HCT116 (cell line): Measurements from ENCODE around the gene NR2E3. TPM values are rescaled to one million over a fixed set of nuclear protein-coding genes. Genes with fewer than 3 reads are reported as not detected.

Source experiments
- ATAC-seq: fragments of 200-7000 bp; cut with Tn5 transposase; 2 replicates; pipeline ENCODE4 v1.9.1; 2020; ENCODE audit warnings: mild to moderate bottlenecking, moderate library complexity
- BruUV-seq: library from RNA; stranded (reverse); fragments of 400-500 nt; replicated peaks from 2 replicates; lab custom pipeline; 2021; lab: Mats Ljungman, UMichigan
- CTCF ChIA-PET: fragments of 300-600 bp; sonication (Branson Sonifier 250); formaldehyde crosslinking; loops from one replicate; lab custom pipeline; 2021; ENCODE audit warnings: antibody characterized with exemption; lab: Charles Lee
- POLR2A ChIA-PET: fragments of 300-600, 350-600 bp; sonication (Branson Sonifier 250); formaldehyde crosslinking; loops from one replicate; lab custom pipeline; 2021; ENCODE audit warnings: antibody characterized with exemption; lab: Charles Lee
- RAD21 ChIA-PET, 2 experiments: fragments of 300-600 bp; sonication (Branson Sonifier 250); formaldehyde crosslinking; loops; one replicate each; lab custom pipeline; 2023; ENCODE audit warnings: low total read pairs in 2 of 2; ENCODE audit not compliant: uncharacterized antibody in 2 of 2, unreplicated experiment in 2 of 2, low non-redundant PET in 1 of 2; lab: Charles Lee
- DNase-seq: peaks from one replicate; pipeline ENCODE4 v3.0.0-alpha.2; 2010; ENCODE audit warnings: low read depth, low spot score
- H2AFZ ChIP-seq: fragments of 200-600 bp; shearing (Covaris generic), sonication (generic); 2 replicates; pipeline ENCODE4 v1.6.1; 2017; ENCODE audit warnings: low read depth, mixed run types, mixed read lengths, antibody characterized with exemption, low read length; ENCODE audit not compliant: poor library complexity, severe bottlenecking
- H3K27ac ChIP-seq: 2 replicates; pipeline ENCODE4 v1.5.1; 2012; ENCODE audit warnings: low read depth, low read length
- H3K27me3 ChIP-seq: fragments of 200-600 bp; sonication (generic); 2 replicates; pipeline ENCODE4 v1.6.1; 2016; ENCODE audit warnings: mixed run types, low read length, mixed read lengths; ENCODE audit not compliant: insufficient read depth
- H3K36me3 ChIP-seq, 2 experiments: fragments of 200-500 bp in 1 of 2; fragments of 200-600 bp in 1 of 2; sonication (Bioruptor generic) in 1 of 2; sonication (generic) in 1 of 2; 2 replicates each; pipeline versions ENCODE4 v1.5.1 to v1.6.1; 2014 to 2016; ENCODE audit warnings: low read length in 2 of 2, inconsistent platforms in 1 of 2, mixed read lengths in 1 of 2, mixed run types in 1 of 2; ENCODE audit not compliant: insufficient read depth in 2 of 2, control insufficient read depth in 1 of 2
- H3K4me1 ChIP-seq, 2 experiments: fragments of 200-600 bp in 1 of 2; sonication (generic) in 1 of 2; 2 replicates each; pipeline versions ENCODE4 v1.5.1 to v1.6.1; 2012 to 2017; ENCODE audit warnings: low read length in 2 of 2, inconsistent platforms in 1 of 2, mild to moderate bottlenecking in 1 of 2, mixed read lengths in 1 of 2, mixed run types in 1 of 2, moderate library complexity in 1 of 2; ENCODE audit not compliant: insufficient read depth in 2 of 2, control insufficient read depth in 1 of 2
- H3K4me2 ChIP-seq: fragments of 200-600 bp; sonication (generic); 2 replicates; pipeline ENCODE4 v1.6.1; 2017; ENCODE audit warnings: mixed run types, low read length, mixed read lengths
- H3K4me3 ChIP-seq, 2 experiments: fragments of 200-600 bp in 1 of 2; sonication (generic) in 1 of 2; replicated peaks in 1 of 2; 2 replicates each; pipeline ENCODE4 v1.5.1; 2011 to 2016; ENCODE audit warnings: low read length in 2 of 2, control low read depth in 1 of 2, low read depth in 1 of 2, mild to moderate bottlenecking in 1 of 2, mixed read lengths in 1 of 2, mixed run types in 1 of 2
- H3K79me2 ChIP-seq: fragments of 200-600 bp; sonication (generic); 2 replicates; pipeline ENCODE4 v1.6.1; 2017; ENCODE audit warnings: mild to moderate bottlenecking, mixed run types, low read length, moderate library complexity, mixed read lengths; ENCODE audit not compliant: insufficient read depth
- H3K9ac ChIP-seq: fragments of 200-600 bp; sonication (generic); 2 replicates; pipeline ENCODE4 v1.6.1; 2016; ENCODE audit warnings: low read length, mixed read lengths
- H3K9me2 ChIP-seq: fragments of 200-600 bp; sonication (generic), shearing (Covaris generic); 2 replicates; pipeline ENCODE4 v1.6.1; 2017; ENCODE audit warnings: mixed run types, mild to moderate bottlenecking, moderate library complexity; ENCODE audit not compliant: insufficient read depth
- H3K9me3 ChIP-seq, 2 experiments: fragments of 200-500 bp in 1 of 2; fragments of 200-600 bp in 1 of 2; sonication (Bioruptor generic) in 1 of 2; sonication (generic) in 1 of 2; 2 replicates each; pipeline ENCODE4 v1.6.1; 2014 to 2017; ENCODE audit warnings: low read length in 2 of 2, mixed read lengths in 2 of 2, inconsistent platforms in 1 of 2, low read depth in 1 of 2, mild to moderate bottlenecking in 1 of 2, mixed run types in 1 of 2, moderate library complexity in 1 of 2; ENCODE audit not compliant: control insufficient read depth in 1 of 2, insufficient read depth in 1 of 2
- H4K20me1 ChIP-seq: fragments of 200-600 bp; sonication (generic), shearing (Covaris generic); 2 replicates; pipeline ENCODE4 v1.6.1; 2017; ENCODE audit warnings: mixed run types, mild to moderate bottlenecking, moderate library complexity; ENCODE audit not compliant: insufficient read depth
- CEBPB ChIP-seq: IDR thresholded peaks from 2 replicates; pipeline ENCODE4 v1.6.1; 2012; ENCODE audit warnings: low read depth
- EGR1 ChIP-seq: IDR thresholded peaks from 2 replicates; pipeline ENCODE4 v1.6.1; 2012; ENCODE audit warnings: low read depth
- ELF1 ChIP-seq: IDR thresholded peaks from 2 replicates; pipeline ENCODE4 v1.6.1; 2012; ENCODE audit warnings: low read depth, borderline replicate concordance
- FOSL1 ChIP-seq: IDR thresholded peaks from 2 replicates; pipeline ENCODE4 v1.6.1; 2012; ENCODE audit warnings: low read depth
- POLR2A ChIP-seq: IDR thresholded peaks from 2 replicates; pipeline ENCODE4 v1.7.0; 2011; ENCODE audit warnings: borderline replicate concordance; ENCODE audit not compliant: insufficient read depth, insufficient read length; ENCODE audit errors: extremely low read depth
- POLR2AphosphoS5 ChIP-seq: IDR thresholded peaks from 2 replicates; pipeline ENCODE4 v1.6.1; 2011; ENCODE audit warnings: mild to moderate bottlenecking, low read depth, low read length, moderate library complexity
- SIN3A ChIP-seq: IDR thresholded peaks from 2 replicates; pipeline ENCODE4 v1.6.1; 2012; ENCODE audit warnings: low read depth
- SP1 ChIP-seq: IDR thresholded peaks from 2 replicates; pipeline ENCODE4 v1.6.1; 2012; ENCODE audit warnings: low read depth
- TCF7L2 ChIP-seq: IDR thresholded peaks from 2 replicates; pipeline ENCODE4 v1.7.0; 2011; ENCODE audit warnings: borderline replicate concordance, inconsistent platforms; ENCODE audit not compliant: insufficient read depth, insufficient read length; ENCODE audit errors: extremely low read depth
- YY1 ChIP-seq: IDR thresholded peaks from 2 replicates; pipeline ENCODE4 v1.6.1; 2011; ENCODE audit warnings: low read length, low read depth, moderate library complexity, mild to moderate bottlenecking; ENCODE audit not compliant: insufficient replicate concordance; ENCODE audit errors: extremely low read depth
- ZNF274 ChIP-seq: fragments of 200-500 bp; sonication (Bioruptor generic); IDR thresholded peaks from 2 replicates; pipeline ENCODE4 v1.6.1; 2014; ENCODE audit warnings: mild to moderate bottlenecking, low read depth, low read length, inconsistent platforms
- intact Hi-C: fragments of 100-400 bp; cut with micrococcal nuclease; formaldehyde crosslinking; loops from 2 replicates; pipeline ENCODE4 v1.10.0; 2022
- total RNA-seq: library from RNA; stranded (reverse); gene quantifications from one replicate; pipeline ENCODE4 v1.2.1, GENCODE V29; 2021; ENCODE audit not compliant: unreplicated experiment
- TF ChIP-seq, protein P1 (sequence below): IDR thresholded peaks from 2 replicates; pipeline ENCODE4 v1.6.1; 2012

NR2E3 gene
- total RNA-seq, 1 experiment from 2014 or later = 0.59 TPM

DNA sequence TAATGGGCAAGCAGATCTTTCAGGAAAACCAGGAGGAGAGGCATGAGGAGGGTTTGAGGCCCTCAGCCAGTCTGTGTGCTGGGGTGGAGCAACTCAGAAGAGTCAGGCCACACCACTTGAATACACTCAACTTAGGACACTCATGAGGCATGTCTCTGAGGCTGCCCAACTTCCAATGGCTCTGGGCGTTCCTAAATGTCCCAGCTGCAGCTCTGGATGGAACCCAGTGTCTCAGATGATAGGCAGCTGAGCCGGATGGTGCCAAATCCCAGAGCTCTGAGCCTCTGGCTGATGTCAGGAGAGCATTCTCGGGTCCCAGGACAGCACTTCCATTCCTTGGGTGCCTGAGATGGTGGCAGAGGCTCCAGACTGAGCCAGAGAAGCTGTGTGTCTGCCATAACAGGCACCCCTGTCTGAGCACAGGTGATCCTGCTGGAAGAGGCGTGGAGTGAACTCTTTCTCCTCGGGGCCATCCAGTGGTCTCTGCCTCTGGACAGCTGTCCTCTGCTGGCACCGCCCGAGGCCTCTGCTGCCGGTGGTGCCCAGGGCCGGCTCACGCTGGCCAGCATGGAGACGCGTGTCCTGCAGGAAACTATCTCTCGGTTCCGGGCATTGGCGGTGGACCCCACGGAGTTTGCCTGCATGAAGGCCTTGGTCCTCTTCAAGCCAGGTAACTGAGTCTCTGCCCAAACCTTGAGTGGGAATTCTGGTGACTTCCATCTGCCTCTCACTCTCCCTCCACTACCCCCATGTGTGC is 2.8 kb downstream of the NR2E3 start:
- no peaks in the 10 kb centered on the region for H3K9me3 ChIP-seq
- TF ChIP-seq ELF1 = no peak
- TF ChIP-seq, protein P1, sequence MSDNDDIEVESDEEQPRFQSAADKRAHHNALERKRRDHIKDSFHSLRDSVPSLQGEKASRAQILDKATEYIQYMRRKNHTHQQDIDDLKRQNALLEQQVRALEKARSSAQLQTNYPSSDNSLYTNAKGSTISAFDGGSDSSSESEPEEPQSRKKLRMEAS = no peak
- no peak for TF ChIP-seq TCF7L2
- TF ChIP-seq POLR2A = no peak
- TF ChIP-seq CEBPB = no peak
- TF ChIP-seq FOSL1 = no peak
- TF ChIP-seq ZNF274 = no peak
- no peak for TF ChIP-seq SIN3A
- TF ChIP-seq EGR1 = no peak
- no peak for TF ChIP-seq POLR2AphosphoS5
- no peak for TF ChIP-seq SP1
- TF ChIP-seq YY1 = no peak
- intact Hi-C loops = no loop called here
- H3K4me1 ChIP-seq = no peaks in the 10 kb centered on the region
- H3K27ac ChIP-seq = no peak overlapping the region; the same call in 1 of the 2 replicates
- no peak overlapping the region for H3K9ac ChIP-seq
- no peaks in the 10 kb centered on the region for H3K79me2 ChIP-seq
- no peaks in the 10 kb centered on the region for H3K9me2 ChIP-seq
- H2AFZ ChIP-seq = no peak overlapping the region
- ChIA-PET CTCF (no interaction called here), POLR2A (no interaction called here), RAD21 (no interaction called here)
- no peaks in the 10 kb centered on the region for H4K20me1 ChIP-seq
- BruUV-seq = no TSS peak
- H3K4me3 ChIP-seq = no peak overlapping the region
- ATAC-seq (no peak), DNase-seq (no peak)
- no peaks in the 10 kb centered on the region for H3K27me3 ChIP-seq
- no peaks in the 10 kb centered on the region for H3K36me3 ChIP-seq
- H3K4me2 ChIP-seq = no peak overlapping the region
